ENCODE results near the gene MAN1C1.

GRCh38 chr1:25701030-25701785 lies 84.6 kb downstream of the MAN1C1 start:
- TF ChIP-seq EP300 (IDR thresholded peaks at IDR 0.05) (no peak), CTCF (IDR thresholded peaks at IDR 0.05) (no peak)
